ENCODE measurements around the gene WDR20.

DNA sequence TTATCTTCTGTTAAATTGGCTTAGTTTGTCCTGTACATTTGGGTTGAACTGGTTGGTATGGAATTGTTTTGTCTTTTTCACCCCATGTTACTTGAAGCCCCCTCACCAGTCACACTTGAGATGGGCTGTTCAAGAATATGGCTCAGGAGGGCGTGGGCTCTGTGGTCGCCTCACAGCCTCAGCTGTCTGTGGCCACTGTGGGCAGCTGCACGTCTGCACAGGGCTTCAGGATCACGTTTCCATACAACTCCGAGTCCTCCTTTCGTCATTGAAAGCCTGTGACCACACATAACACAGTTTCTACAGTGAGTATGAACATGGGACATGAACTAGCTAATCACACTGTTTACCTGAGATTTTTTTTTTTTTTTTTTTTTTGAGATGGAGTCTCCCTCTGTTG lies 84.0 kb downstream of the WDR20 start:
- TF ChIP-seq POLR2AphosphoS5 (IDR thresholded peaks at IDR 0.05; ENCODE audit: low read depth, low read length) (no peak), TAF1 (IDR thresholded peaks at IDR 0.05; ENCODE audit: borderline replicate concordance, low read depth, low read length) (no peak), EZH2phosphoT487 (IDR thresholded peaks at IDR 0.05; ENCODE audit: borderline replicate concordance, low read depth) (no peak), FOXJ3 (CRISPR knock-in tag; IDR thresholded peaks at IDR 0.05) (no peak), YY1 (IDR thresholded peaks at IDR 0.05; ENCODE audit: low read depth) (no peak)
- TF ChIP-seq, protein P1, sequence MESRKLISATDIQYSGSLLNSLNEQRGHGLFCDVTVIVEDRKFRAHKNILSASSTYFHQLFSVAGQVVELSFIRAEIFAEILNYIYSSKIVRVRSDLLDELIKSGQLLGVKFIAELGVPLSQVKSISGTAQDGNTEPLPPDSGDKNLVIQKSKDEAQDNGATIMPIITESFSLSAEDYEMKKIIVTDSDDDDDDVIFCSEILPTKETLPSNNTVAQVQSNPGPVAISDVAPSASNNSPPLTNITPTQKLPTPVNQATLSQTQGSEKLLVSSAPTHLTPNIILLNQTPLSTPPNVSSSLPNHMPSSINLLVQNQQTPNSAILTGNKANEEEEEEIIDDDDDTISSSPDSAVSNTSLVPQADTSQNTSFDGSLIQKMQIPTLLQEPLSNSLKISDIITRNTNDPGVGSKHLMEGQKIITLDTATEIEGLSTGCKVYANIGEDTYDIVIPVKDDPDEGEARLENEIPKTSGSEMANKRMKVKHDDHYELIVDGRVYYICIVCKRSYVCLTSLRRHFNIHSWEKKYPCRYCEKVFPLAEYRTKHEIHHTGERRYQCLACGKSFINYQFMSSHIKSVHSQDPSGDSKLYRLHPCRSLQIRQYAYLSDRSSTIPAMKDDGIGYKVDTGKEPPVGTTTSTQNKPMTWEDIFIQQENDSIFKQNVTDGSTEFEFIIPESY (IDR thresholded peaks at IDR 0.05; ENCODE audit: borderline replicate concordance, low read depth): no peak
- TF ChIP-seq, protein P2, sequence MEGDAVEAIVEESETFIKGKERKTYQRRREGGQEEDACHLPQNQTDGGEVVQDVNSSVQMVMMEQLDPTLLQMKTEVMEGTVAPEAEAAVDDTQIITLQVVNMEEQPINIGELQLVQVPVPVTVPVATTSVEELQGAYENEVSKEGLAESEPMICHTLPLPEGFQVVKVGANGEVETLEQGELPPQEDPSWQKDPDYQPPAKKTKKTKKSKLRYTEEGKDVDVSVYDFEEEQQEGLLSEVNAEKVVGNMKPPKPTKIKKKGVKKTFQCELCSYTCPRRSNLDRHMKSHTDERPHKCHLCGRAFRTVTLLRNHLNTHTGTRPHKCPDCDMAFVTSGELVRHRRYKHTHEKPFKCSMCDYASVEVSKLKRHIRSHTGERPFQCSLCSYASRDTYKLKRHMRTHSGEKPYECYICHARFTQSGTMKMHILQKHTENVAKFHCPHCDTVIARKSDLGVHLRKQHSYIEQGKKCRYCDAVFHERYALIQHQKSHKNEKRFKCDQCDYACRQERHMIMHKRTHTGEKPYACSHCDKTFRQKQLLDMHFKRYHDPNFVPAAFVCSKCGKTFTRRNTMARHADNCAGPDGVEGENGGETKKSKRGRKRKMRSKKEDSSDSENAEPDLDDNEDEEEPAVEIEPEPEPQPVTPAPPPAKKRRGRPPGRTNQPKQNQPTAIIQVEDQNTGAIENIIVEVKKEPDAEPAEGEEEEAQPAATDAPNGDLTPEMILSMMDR (IDR thresholded peaks at IDR 0.05): no peak
